Spleen (tissue), 11 donors: Measurements from ENCODE around the gene HDAC4. TPM values are rescaled to one million over a fixed set of nuclear protein-coding genes. Genes with fewer than 3 reads are reported as not detected.

Experiments used
- DNase-seq: peaks from one replicate; pipeline ENCODE4 v3.0.0-alpha.2; 2020
- H3K27ac ChIP-seq, 8 donors: fragments of 200-600 bp; sonication (generic) in 7 of 8; 1 replicate in 4 of 8; 2 replicates in 4 of 8; pipeline versions ENCODE4 v1.5.0 to v1.8.0; 2016 to 2021; ENCODE audit warnings: inconsistent platforms in 4 of 8, mild to moderate bottlenecking in 4 of 8, moderate library complexity in 1 of 8
- H3K27me3 ChIP-seq, 7 donors: fragments of 200-600 bp; sonication (generic) in 6 of 7; replicated peaks in 1 of 7; 1 replicate in 4 of 7; 2 replicates in 3 of 7; pipeline versions ENCODE4 v1.5.0 to v1.8.0; 2016 to 2021; ENCODE audit warnings: inconsistent platforms in 3 of 7, mild to moderate bottlenecking in 1 of 7
- H3K36me3 ChIP-seq, 6 donors: fragments of 200-600 bp; sonication (generic) in 5 of 6; 1 replicate in 4 of 6; 2 replicates in 2 of 6; pipeline versions ENCODE4 v1.5.0 to v1.8.0; 2016 to 2021; ENCODE audit warnings: inconsistent platforms in 2 of 6
- H3K4me1 ChIP-seq, 6 donors: fragments of 200-600 bp; sonication (generic) in 5 of 6; 1 replicate in 3 of 6; 2 replicates in 3 of 6; pipeline versions ENCODE4 v1.5.0 to v1.8.0; 2016 to 2021; ENCODE audit warnings: inconsistent platforms in 3 of 6
- H3K4me3 ChIP-seq, 8 donors: fragments of 200-600 bp; sonication (generic) in 7 of 8; 1 replicate in 4 of 8; 2 replicates in 4 of 8; pipeline versions ENCODE4 v1.5.0 to v1.8.0; 2016 to 2021; ENCODE audit warnings: inconsistent platforms in 4 of 8, mild to moderate bottlenecking in 4 of 8, moderate library complexity in 2 of 8
- H3K9me3 ChIP-seq, 8 donors: fragments of 200-600 bp; sonication (generic) in 7 of 8; 1 replicate in 4 of 8; 2 replicates in 4 of 8; pipeline versions ENCODE4 v1.5.0 to v1.8.0; 2016 to 2021; ENCODE audit warnings: inconsistent platforms in 4 of 8
- POLR2A ChIP-seq, 3 donors: fragments of 450-650 bp; IDR thresholded peaks; one replicate each; pipeline ENCODE4 v1.5.1; 2017; ENCODE audit warnings: antibody characterized with exemption in 3 of 3, mild to moderate bottlenecking in 1 of 3
- POLR2AphosphoS5 ChIP-seq, 3 donors: sonication (generic); formaldehyde crosslinking; IDR thresholded peaks; one replicate each; pipeline ENCODE4 v1.5.1; 2017; ENCODE audit warnings: antibody characterized with exemption in 3 of 3
- WGBS, 5 donors: extraction: QIAGEN DNeasy Blood & Tissue Kit in 3 of 5; methylation state at CpG; one replicate each; pipeline versions ENCODE4 v1.1.5 to v1.1.7; 2013 to 2018; 5-methylcytosine and 5-hydroxymethylcytosine counted together
- intact Hi-C: fragments of 100-400 bp; cut with DNase I; formaldehyde crosslinking; loops from one replicate; pipeline ENCODE4 v1.15.0; 2023; ENCODE audit warnings: low total_unique reads
- polyA plus RNA-seq, 3 donors: library from polyadenylated mRNA; stranded (reverse); fragments of 200-250 nt; gene quantifications; one replicate each; pipeline ENCODE4 v1.2.1, GENCODE V29; 2013
- total RNA-seq, 7 donors: library from RNA; depleted of rRNA in 3 of 7; stranded (reverse); fragments of >200 nt in 3 of 7; fragmentation: NEBNext Ultra II Directional in 4 of 7; extraction: Animal tissue kit (Norgen Biotek cat#: 25700) in 4 of 7; gene quantifications; one replicate each; pipeline versions ENCODE4 v1.1.0 to v1.2.1, GENCODE V29; 2016 to 2021
- TF ChIP-seq, protein P1 (sequence below), 11 experiments: fragments of 200-600 bp in 7 of 11; fragments of 450-650 bp in 4 of 11; sonication (generic) in 4 of 11; IDR thresholded peaks in 8 of 11; conservative IDR thresholded peaks in 3 of 11; 1 replicate in 7 of 11; 2 replicates in 4 of 11; pipeline versions ENCODE4 v1.4.0 to v1.8.0; 2016 to 2021; ENCODE audit warnings: antibody characterized with exemption in 11 of 11, inconsistent platforms in 4 of 11, mild to moderate bottlenecking in 1 of 11
- donor health status: healthy with polysubstance abuse.
- donor health status: DM: no; HTN: no; CAD: no; lungs with moderate emphysema.
- donor health status: DM: no; HTN: no; CAD: no.
- donor health status: Bipolar disorder and iron deficiency.
- donor health status: healthy.
- donor health status: DM: no; HTN: no; CAD: no.
- donor health status: DM: yes; HTN: yes; CAD: no.

The HDAC4 gene
- total and polyA plus RNA-seq, 10 donors = 3.2 to 122 (median 69.5) TPM

DNA sequence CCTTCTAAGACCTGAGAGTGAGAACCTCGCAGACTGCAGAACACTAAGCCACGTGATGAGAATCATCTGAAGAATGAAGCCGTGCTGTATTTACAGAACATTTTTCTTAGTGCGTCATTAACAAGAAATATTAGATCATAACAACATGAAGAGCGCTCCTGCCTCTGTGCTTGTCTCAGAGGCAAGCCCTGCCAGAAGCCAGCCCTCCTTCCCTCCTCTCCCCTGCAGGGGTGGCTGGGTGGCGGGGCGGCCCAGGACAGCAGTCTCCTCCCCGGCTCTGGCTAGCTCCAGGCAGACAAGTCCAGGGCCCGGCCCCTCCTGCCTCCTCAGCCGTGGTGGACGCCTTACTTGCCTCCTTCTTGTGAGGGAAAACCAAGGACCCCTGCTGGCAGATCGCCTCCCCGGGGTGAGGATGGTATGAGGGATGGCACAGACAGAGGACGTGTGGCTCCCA, 290.2 kb downstream of the HDAC4 start:
- WGBS, 5 donors = 83 to 93% (median 87%) methylated on average over 8 to 14 of the region's 14 CpGs
- H3K27me3 ChIP-seq = no peaks in the 10 kb centered on the region
- H3K4me1 ChIP-seq = peaks cover 6 to 47% (median 27%) of the 10 kb centered on the region in 6 donors
- H3K4me3 ChIP-seq = no peak overlapping the region
- H3K9me3 ChIP-seq = no peaks in the 10 kb centered on the region
- no peak for TF ChIP-seq POLR2A (IDR thresholded peaks at IDR 0.05)
- no peak for TF ChIP-seq POLR2AphosphoS5 (IDR thresholded peaks at IDR 0.05)
- TF ChIP-seq, protein P1, sequence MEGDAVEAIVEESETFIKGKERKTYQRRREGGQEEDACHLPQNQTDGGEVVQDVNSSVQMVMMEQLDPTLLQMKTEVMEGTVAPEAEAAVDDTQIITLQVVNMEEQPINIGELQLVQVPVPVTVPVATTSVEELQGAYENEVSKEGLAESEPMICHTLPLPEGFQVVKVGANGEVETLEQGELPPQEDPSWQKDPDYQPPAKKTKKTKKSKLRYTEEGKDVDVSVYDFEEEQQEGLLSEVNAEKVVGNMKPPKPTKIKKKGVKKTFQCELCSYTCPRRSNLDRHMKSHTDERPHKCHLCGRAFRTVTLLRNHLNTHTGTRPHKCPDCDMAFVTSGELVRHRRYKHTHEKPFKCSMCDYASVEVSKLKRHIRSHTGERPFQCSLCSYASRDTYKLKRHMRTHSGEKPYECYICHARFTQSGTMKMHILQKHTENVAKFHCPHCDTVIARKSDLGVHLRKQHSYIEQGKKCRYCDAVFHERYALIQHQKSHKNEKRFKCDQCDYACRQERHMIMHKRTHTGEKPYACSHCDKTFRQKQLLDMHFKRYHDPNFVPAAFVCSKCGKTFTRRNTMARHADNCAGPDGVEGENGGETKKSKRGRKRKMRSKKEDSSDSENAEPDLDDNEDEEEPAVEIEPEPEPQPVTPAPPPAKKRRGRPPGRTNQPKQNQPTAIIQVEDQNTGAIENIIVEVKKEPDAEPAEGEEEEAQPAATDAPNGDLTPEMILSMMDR (IDR thresholded peaks at IDR 0.05 in 8 of 11, conservative IDR thresholded peaks at IDR 0.05 in 3 of 11) = no peak
- intact Hi-C loops = no loop called here
- no peak for DNase-seq
- no peak overlapping the region for H3K27ac ChIP-seq
- H3K36me3 ChIP-seq = peaks cover 0 to 100% (median 74%) of the 10 kb centered on the region in 6 donors

DNA sequence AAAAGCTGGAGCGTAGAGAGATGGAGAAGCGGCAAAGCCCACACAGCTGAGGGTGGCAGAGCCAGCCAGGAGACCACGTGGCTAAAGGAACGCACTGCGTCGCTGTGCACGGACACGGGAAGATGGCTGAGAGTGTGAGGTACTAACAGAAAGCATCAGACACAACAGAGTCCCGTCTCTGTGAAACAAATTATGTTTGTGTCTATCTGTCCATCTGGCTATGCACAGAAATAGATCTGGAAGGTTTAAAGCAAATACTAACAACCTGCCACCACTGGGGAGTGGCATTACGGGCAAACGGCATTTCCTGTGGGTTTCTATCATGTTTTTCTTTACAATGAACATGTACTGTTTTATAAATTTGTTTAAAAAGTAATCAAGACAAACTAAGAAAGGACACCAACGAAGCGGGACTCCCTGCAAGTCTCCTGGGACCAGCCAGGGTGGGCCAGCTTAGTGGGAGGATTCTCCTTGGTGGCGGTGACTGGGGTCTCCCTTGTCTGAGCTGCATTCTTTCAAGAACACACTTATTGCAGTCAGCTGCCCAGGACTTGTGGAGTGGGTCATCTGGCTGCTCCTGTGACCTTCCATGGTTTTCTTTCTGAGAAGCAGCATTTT, 290.8 kb downstream of the HDAC4 start:
- 86 to 95% (median 91%) methylated on average over 14 of the region's 14 CpGs for WGBS, 5 donors
- Histone ChIP-seq H3K4me1 (peaks cover 6 to 41% (median 25%) of the 10 kb centered on the region in 6 donors), H3K36me3 (peaks cover 0 to 100% (median 76%) of the 10 kb centered on the region in 6 donors), H3K4me3 (no peak overlapping the region), H3K27me3 (no peaks in the 10 kb centered on the region), H3K27ac (no peak overlapping the region), H3K9me3 (no peaks in the 10 kb centered on the region)
- no peak for DNase-seq
- TF ChIP-seq POLR2AphosphoS5 (IDR thresholded peaks at IDR 0.05) = no peak
- TF ChIP-seq, protein P1 (IDR thresholded peaks at IDR 0.05 in 8 of 11, conservative IDR thresholded peaks at IDR 0.05 in 3 of 11) = no peak
- TF ChIP-seq POLR2A (IDR thresholded peaks at IDR 0.05) = no peak
- intact Hi-C loops = no loop called here

DNA sequence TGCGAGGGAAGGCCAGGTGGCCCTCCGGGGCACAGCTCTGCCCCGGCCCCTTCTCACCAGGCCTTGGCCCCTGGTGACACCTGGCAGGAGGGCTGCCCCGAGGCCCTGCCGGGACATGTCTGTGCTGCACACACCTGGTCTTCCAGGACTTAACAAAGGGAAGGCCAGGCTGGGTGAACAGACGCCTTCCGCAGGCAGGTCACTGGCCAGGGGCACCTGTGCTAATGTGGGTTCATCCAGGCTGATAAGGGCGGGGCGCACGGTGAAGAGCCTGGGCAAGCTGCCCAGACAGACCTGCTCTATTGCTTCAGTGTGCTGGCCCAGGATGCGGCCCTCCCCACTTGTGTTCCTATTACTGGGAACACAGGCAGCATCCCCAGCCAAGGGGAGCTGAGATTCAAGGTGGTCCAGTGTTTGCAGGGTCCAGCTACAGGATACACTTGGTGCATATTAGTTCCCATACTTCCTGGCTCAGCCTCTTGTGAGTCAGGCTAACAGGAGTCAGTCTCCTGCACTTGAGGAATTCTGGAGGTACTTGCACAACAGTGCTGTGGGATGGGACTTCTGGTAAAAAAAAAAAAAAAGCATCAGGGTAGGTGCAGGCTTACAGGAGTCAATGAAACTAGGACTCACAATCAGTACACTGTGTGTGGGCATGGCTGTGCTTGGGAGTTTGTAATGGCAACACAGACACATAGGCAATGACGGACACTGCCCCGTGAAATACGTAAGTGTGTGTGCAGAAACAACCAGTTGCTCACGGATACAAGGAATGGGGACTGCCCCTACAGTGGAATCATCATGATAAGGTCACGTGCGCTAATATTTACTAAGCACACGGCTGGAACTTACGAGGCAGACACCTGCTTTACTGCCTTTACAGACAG, 291.5 kb downstream of the HDAC4 start:
- DNase-seq = no peak
- H3K4me3 ChIP-seq = no peak overlapping the region
- no peak overlapping the region for H3K27ac ChIP-seq
- no peaks in the 10 kb centered on the region for H3K27me3 ChIP-seq
- H3K4me1 ChIP-seq = peaks cover 6 to 33% (median 17%) of the 10 kb centered on the region in 6 donors
- peaks cover 0 to 100% (median 79%) of the 10 kb centered on the region in 6 donors for H3K36me3 ChIP-seq
- no peaks in the 10 kb centered on the region for H3K9me3 ChIP-seq
- TF ChIP-seq POLR2A (IDR thresholded peaks at IDR 0.05) (no peak), POLR2AphosphoS5 (IDR thresholded peaks at IDR 0.05) (peak in 1 of 3 donors; percentile 36)
- TF ChIP-seq, protein P1 (IDR thresholded peaks at IDR 0.05 in 8 of 11, conservative IDR thresholded peaks at IDR 0.05 in 3 of 11) = no peak
- intact Hi-C loops = no loop called here
- WGBS, 5 donors = 86 to 94% (median 92%) methylated on average over 15 to 19 of the region's 19 CpGs

DNA sequence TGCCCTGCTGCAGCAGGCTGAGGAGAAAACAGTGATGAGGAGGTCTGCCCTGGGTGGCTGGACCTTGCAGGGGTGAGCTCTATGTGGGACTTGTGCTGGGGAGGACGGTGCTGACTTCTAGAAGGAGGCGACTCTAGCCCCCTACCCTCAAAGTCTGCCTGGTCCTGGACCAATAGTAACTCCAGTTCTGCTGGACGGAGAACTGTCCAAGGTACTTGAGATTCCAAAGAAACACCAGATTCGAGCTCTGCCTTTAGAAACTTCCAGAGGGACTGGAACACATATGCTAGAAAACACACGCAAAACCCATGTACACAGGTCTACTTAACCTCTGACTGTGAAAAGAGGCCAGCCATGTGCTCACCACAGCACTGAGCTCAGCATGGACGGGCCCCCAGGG, 292.4 kb downstream of the HDAC4 start:
- 77 to 84% (median 82%) methylated on average over 6 of the region's 6 CpGs for WGBS, 5 donors
- no peak overlapping the region for H3K27ac ChIP-seq
- H3K36me3 ChIP-seq = peaks cover 0 to 100% (median 82%) of the 10 kb centered on the region in 6 donors
- DNase-seq = no peak
- no peaks in the 10 kb centered on the region for H3K9me3 ChIP-seq
- peaks cover under 1 to 25% (median 10%) of the 10 kb centered on the region in 6 donors for H3K4me1 ChIP-seq
- intact Hi-C loops = no loop called here
- H3K27me3 ChIP-seq = no peaks in the 10 kb centered on the region
- H3K4me3 ChIP-seq = no peak overlapping the region
- TF ChIP-seq POLR2A (IDR thresholded peaks at IDR 0.05) = no peak
- TF ChIP-seq POLR2AphosphoS5 (IDR thresholded peaks at IDR 0.05) = no peak
- TF ChIP-seq, protein P1 (IDR thresholded peaks at IDR 0.05 in 8 of 11, conservative IDR thresholded peaks at IDR 0.05 in 3 of 11) = no peak
